A549 (cell line): ENCODE measurements around the gene FGGY. TPM values are rescaled to one million over a fixed set of nuclear protein-coding genes. Genes with fewer than 3 reads are reported as not detected.

Source experiments
- ATAC-seq, 2 experiments: fragments of 200-7000 bp in 1 of 2; fragments of >200 bp in 1 of 2; cut with Nextera tagmentation in 1 of 2; cut with Tn5 transposase in 1 of 2; 3 replicates each; pipeline versions ENCODE4 v1.8.0 to v1.9.1; 2018 to 2020; ENCODE audit warnings: mild to moderate bottlenecking in 1 of 2, moderate library complexity in 1 of 2
- CTCF ChIA-PET: fragments of 300-600 bp; sonication (Branson Sonifier 250); formaldehyde crosslinking; extraction: SDS; loops from one replicate; lab custom pipeline; 2021; ENCODE audit warnings: antibody characterized with exemption, inconsistent platforms; lab: Yijun Ruan, JAX
- POLR2A ChIA-PET: fragments of 350-600 bp; formaldehyde crosslinking; extraction: SDS; loops from one replicate; lab custom pipeline; 2021; ENCODE audit warnings: antibody characterized with exemption, inconsistent platforms; lab: Yijun Ruan, JAX
- DNase-seq, 2 experiments: peaks; one replicate each; pipeline versions ENCODE4 v3.0.0 to v3.0.0-alpha.2; 2011 to 2016; ENCODE audit warnings: low read depth in 1 of 2, low spot score in 1 of 2
- FAIRE-seq: peaks from 2 replicates; lab custom pipeline; 2011; peaks lifted over from hg19 to GRCh38; lab: Jason Lieb, UNC
- H3K27ac ChIP-seq, 2 experiments: fragments of >200 bp; sonication (Bioruptor Twin); formaldehyde crosslinking; 3 replicates each; pipeline ENCODE4 v1.5.1; 2016 to 2017
- H3K4me1 ChIP-seq: fragments of >200 bp; sonication (Bioruptor Twin); formaldehyde crosslinking; 3 replicates; pipeline ENCODE4 v1.6.1; 2016
- H3K4me2 ChIP-seq: fragments of >200 bp; sonication (Bioruptor Twin); formaldehyde crosslinking; 3 replicates; pipeline ENCODE4 v1.6.1; 2016
- H3K4me3 ChIP-seq: fragments of >200 bp; sonication (Bioruptor Twin); formaldehyde crosslinking; 3 replicates; pipeline ENCODE4 v1.5.1; 2016
- H3K9me3 ChIP-seq: fragments of >200 bp; sonication (Bioruptor Twin); formaldehyde crosslinking; 3 replicates; pipeline ENCODE4 v1.6.1; 2016
- CBX2 ChIP-seq: fragments of 200-600 bp; sonication (generic); IDR thresholded peaks from 2 replicates; pipeline ENCODE4 v1.6.1; 2016; ENCODE audit warnings: low read depth, mild to moderate bottlenecking, borderline replicate concordance
- CBX8 ChIP-seq: fragments of 200-600 bp; sonication (generic); IDR thresholded peaks from 2 replicates; pipeline ENCODE4 v1.6.1; 2016
- ESRRA ChIP-seq: fragments of 150-350 bp; IDR thresholded peaks from 2 replicates; pipeline ENCODE4 v1.6.1; 2014; ENCODE audit warnings: mild to moderate bottlenecking, low read length, borderline replicate concordance
- FOSL2 ChIP-seq, 2 experiments: fragments of 450-650 bp in 1 of 2; fragments of >200 bp in 1 of 2; sonication (Bioruptor Twin) in 1 of 2; formaldehyde crosslinking; IDR thresholded peaks; 2 replicates each; pipeline versions ENCODE4 v1.5.0 to v1.6.1; 2016 to 2020; ENCODE audit warnings: mild to moderate bottlenecking in 1 of 2, moderate library complexity in 1 of 2
- FOXS1 ChIP-seq: fragments of 250-450 bp; sonication (Bioruptor Pico); IDR thresholded peaks from 2 replicates; pipeline ENCODE4 v1.5.0; 2020; ENCODE audit warnings: mild to moderate bottlenecking, moderate library complexity
- GATA3 ChIP-seq: IDR thresholded peaks from 2 replicates; pipeline ENCODE4 v1.6.1; 2012; ENCODE audit warnings: borderline replicate concordance
- HOXB5 ChIP-seq: fragments of 250-450 bp; sonication (Bioruptor Pico); IDR thresholded peaks from 2 replicates; pipeline ENCODE4 v1.5.0; 2020; ENCODE audit warnings: mild to moderate bottlenecking, moderate library complexity
- MYC ChIP-seq: IDR thresholded peaks from 2 replicates; pipeline ENCODE4 v1.6.1; 2012; ENCODE audit warnings: mild to moderate bottlenecking, inconsistent platforms, low read length, improper control_type of control experiment, borderline replicate concordance
- NFE2L2 ChIP-seq: fragments of 150-350 bp; conservative IDR thresholded peaks from 2 replicates; pipeline ENCODE4 v1.6.1; 2014; ENCODE audit warnings: low read length
- NR3C1 ChIP-seq: fragments of >200 bp; sonication (Bioruptor Twin); formaldehyde crosslinking; IDR thresholded peaks from 3 replicates; pipeline ENCODE4 v1.6.1; 2017
- POLR2AphosphoS2 ChIP-seq: conservative IDR thresholded peaks from 2 replicates; pipeline ENCODE4 v1.6.1; 2012; ENCODE audit warnings: low read length, improper control_type of control experiment, inconsistent platforms
- RCOR1 ChIP-seq: fragments of 150-350 bp; IDR thresholded peaks from 2 replicates; pipeline ENCODE4 v1.6.1; 2014; ENCODE audit warnings: antibody characterized with exemption, low read length, low read depth
- RFX5 ChIP-seq: fragments of 450-650 bp; IDR thresholded peaks from 2 replicates; pipeline ENCODE4 v1.7.1; 2014; ENCODE audit warnings: antibody characterized with exemption, mild to moderate bottlenecking, moderate library complexity
- TFCP2L1 ChIP-seq: fragments of 250-450 bp; sonication (Bioruptor Pico); IDR thresholded peaks from 2 replicates; pipeline ENCODE4 v1.5.0; 2021; ENCODE audit warnings: mild to moderate bottlenecking
- TP53 ChIP-seq: fragments of 250-450 bp; sonication (Bioruptor Pico); IDR thresholded peaks from 2 replicates; pipeline ENCODE4 v1.5.0; 2021; ENCODE audit warnings: mild to moderate bottlenecking, moderate library complexity
- ZC3H11A ChIP-seq: fragments of 450-650 bp; IDR thresholded peaks from 2 replicates; pipeline ENCODE4 v1.6.1; 2014; ENCODE audit warnings: antibody characterized with exemption, mild to moderate bottlenecking
- ZNF302 ChIP-seq: fragments of 250-450 bp; sonication (Bioruptor Pico); IDR thresholded peaks from 2 replicates; pipeline ENCODE4 v1.9.0; 2021; ENCODE audit warnings: inconsistent platforms, mild to moderate bottlenecking, moderate library complexity
- ZSCAN20 ChIP-seq: fragments of 250-450 bp; sonication (Bioruptor Pico); IDR thresholded peaks from 2 replicates; pipeline ENCODE4 v1.8.0; 2022; ENCODE audit warnings: mild to moderate bottlenecking, moderate library complexity
- polyA plus RNA-seq, 4 experiments: library from polyadenylated mRNA; depleted of rRNA in 3 of 4; stranded (reverse); fragments of >200 nt; fragmentation: RNase III in 1 of 4; extraction: RNeasy Plus Mini Kit Qiagen cat#74134 plus additional on column Dnase treatment in 1 of 4; gene quantifications; 2 replicates in 3 of 4; 3 replicates in 1 of 4; pipeline ENCODE4 v1.2.3, GENCODE V29; 2011 to 2017
- TF ChIP-seq, protein P1 (sequence below): fragments of 250-450 bp; sonication (Bioruptor Pico); IDR thresholded peaks from 2 replicates; pipeline ENCODE4 v1.5.0; 2020; ENCODE audit warnings: low read depth, mild to moderate bottlenecking, moderate library complexity
- TF ChIP-seq, protein P2 (sequence below): fragments of 250-450 bp; sonication (Bioruptor Pico); IDR thresholded peaks from 2 replicates; pipeline ENCODE4 v1.5.0; 2021; ENCODE audit warnings: mild to moderate bottlenecking, moderate library complexity, borderline replicate concordance
- TF ChIP-seq, protein P3 (sequence below): IDR thresholded peaks from 2 replicates; pipeline ENCODE4 v1.6.1; 2012
- TF ChIP-seq, protein P4 (sequence below): fragments of >200 bp; sonication (Bioruptor Twin); formaldehyde crosslinking; IDR thresholded peaks from 2 replicates; pipeline ENCODE4 v1.6.1; 2016
- TF ChIP-seq, protein P5 (sequence below): fragments of 200-600 bp; sonication (generic); IDR thresholded peaks from 2 replicates; pipeline ENCODE4 v1.6.1; 2016; ENCODE audit warnings: antibody characterized with exemption, mild to moderate bottlenecking, moderate library complexity
- TF ChIP-seq, protein P6 (sequence below): fragments of 450-650 bp; IDR thresholded peaks from 2 replicates; pipeline ENCODE4 v1.6.1; 2014; ENCODE audit warnings: antibody characterized with exemption

Gene FGGY
- polyA plus RNA-seq, 2 of the 4 experiments (the other 2 are of a cell fraction), result 2.9 to 4.8 TPM

DNA sequence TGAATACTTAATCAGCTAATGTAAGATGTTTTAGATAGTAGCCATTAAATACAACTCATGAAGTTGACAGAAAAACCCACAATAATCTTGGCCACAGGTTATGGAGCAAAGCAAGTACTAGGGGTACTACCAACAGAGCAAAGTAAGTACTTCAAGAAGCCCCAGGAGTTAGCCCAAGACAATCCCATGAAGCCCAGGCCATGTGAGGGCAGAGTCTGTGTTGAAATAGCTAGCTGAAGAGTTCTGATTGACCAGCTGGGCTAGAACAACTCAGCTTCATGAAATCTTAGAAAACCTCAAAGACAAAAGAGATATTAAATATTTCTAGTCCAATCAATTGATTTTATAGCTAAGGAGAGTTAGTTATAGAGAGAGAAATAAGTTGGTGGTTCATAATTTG lies 304.9 kb downstream of the FGGY start:
- ATAC-seq (no peak), FAIRE-seq (no peak)
- Histone ChIP-seq H3K9me3 (no peaks in the 10 kb centered on the region), H3K4me2 (no peak overlapping the region), H3K4me1 (no peaks in the 10 kb centered on the region)
- CTCF ChIA-PET, result no interaction called here
- TF ChIP-seq POLR2AphosphoS2, result no peak
- TF ChIP-seq, protein P1, sequence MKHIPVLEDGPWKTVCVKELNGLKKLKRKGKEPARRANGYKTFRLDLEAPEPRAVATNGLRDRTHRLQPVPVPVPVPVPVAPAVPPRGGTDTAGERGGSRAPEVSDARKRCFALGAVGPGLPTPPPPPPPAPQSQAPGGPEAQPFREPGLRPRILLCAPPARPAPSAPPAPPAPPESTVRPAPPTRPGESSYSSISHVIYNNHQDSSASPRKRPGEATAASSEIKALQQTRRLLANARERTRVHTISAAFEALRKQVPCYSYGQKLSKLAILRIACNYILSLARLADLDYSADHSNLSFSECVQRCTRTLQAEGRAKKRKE, result no peak
- no peak for TF ChIP-seq NFE2L2
- no peak for TF ChIP-seq RCOR1
- no peak for TF ChIP-seq RFX5
- TF ChIP-seq, protein P2, sequence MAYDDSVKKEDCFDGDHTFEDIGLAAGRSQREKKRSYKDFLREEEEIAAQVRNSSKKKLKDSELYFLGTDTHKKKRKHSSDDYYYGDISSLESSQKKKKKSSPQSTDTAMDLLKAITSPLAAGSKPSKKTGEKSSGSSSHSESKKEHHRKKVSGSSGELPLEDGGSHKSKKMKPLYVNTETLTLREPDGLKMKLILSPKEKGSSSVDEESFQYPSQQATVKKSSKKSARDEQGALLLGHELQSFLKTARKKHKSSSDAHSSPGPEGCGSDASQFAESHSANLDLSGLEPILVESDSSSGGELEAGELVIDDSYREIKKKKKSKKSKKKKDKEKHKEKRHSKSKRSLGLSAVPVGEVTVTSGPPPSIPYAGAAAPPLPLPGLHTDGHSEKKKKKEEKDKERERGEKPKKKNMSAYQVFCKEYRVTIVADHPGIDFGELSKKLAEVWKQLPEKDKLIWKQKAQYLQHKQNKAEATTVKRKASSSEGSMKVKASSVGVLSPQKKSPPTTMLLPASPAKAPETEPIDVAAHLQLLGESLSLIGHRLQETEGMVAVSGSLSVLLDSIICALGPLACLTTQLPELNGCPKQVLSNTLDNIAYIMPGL (CRISPR knock-in tag), result no peak
- TF ChIP-seq, protein P3, sequence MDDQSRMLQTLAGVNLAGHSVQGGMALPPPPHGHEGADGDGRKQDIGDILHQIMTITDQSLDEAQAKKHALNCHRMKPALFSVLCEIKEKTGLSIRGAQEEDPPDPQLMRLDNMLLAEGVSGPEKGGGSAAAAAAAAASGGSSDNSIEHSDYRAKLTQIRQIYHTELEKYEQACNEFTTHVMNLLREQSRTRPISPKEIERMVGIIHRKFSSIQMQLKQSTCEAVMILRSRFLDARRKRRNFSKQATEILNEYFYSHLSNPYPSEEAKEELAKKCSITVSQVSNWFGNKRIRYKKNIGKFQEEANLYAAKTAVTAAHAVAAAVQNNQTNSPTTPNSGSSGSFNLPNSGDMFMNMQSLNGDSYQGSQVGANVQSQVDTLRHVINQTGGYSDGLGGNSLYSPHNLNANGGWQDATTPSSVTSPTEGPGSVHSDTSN, result no peak
- TF ChIP-seq FOXS1, result no peak
- TF ChIP-seq TFCP2L1 (CRISPR knock-in tag), result no peak
- TF ChIP-seq, protein P4, sequence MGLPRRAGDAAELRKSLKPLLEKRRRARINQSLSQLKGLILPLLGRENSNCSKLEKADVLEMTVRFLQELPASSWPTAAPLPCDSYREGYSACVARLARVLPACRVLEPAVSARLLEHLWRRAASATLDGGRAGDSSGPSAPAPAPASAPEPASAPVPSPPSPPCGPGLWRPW, result no peak
- TF ChIP-seq ZNF302 (CRISPR knock-in tag), result no peak
- TF ChIP-seq TP53 (CRISPR knock-in tag), result no peak
- TF ChIP-seq, protein P5, sequence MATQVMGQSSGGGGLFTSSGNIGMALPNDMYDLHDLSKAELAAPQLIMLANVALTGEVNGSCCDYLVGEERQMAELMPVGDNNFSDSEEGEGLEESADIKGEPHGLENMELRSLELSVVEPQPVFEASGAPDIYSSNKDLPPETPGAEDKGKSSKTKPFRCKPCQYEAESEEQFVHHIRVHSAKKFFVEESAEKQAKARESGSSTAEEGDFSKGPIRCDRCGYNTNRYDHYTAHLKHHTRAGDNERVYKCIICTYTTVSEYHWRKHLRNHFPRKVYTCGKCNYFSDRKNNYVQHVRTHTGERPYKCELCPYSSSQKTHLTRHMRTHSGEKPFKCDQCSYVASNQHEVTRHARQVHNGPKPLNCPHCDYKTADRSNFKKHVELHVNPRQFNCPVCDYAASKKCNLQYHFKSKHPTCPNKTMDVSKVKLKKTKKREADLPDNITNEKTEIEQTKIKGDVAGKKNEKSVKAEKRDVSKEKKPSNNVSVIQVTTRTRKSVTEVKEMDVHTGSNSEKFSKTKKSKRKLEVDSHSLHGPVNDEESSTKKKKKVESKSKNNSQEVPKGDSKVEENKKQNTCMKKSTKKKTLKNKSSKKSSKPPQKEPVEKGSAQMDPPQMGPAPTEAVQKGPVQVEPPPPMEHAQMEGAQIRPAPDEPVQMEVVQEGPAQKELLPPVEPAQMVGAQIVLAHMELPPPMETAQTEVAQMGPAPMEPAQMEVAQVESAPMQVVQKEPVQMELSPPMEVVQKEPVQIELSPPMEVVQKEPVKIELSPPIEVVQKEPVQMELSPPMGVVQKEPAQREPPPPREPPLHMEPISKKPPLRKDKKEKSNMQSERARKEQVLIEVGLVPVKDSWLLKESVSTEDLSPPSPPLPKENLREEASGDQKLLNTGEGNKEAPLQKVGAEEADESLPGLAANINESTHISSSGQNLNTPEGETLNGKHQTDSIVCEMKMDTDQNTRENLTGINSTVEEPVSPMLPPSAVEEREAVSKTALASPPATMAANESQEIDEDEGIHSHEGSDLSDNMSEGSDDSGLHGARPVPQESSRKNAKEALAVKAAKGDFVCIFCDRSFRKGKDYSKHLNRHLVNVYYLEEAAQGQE, result no peak
- no peak for TF ChIP-seq CBX2
- TF ChIP-seq ESRRA, result no peak
- TF ChIP-seq MYC, result no peak
- TF ChIP-seq ZC3H11A, result no peak
- no peak for TF ChIP-seq NR3C1
- TF ChIP-seq ZSCAN20 (CRISPR knock-in tag), result no peak
- TF ChIP-seq, all 56 proteins: peak for 0
- Histone ChIP-seq H3K27ac (no peak overlapping the region), H3K4me3 (no peak overlapping the region)
- POLR2A ChIA-PET, result no interaction called here
- no peak for DNase-seq

DNA sequence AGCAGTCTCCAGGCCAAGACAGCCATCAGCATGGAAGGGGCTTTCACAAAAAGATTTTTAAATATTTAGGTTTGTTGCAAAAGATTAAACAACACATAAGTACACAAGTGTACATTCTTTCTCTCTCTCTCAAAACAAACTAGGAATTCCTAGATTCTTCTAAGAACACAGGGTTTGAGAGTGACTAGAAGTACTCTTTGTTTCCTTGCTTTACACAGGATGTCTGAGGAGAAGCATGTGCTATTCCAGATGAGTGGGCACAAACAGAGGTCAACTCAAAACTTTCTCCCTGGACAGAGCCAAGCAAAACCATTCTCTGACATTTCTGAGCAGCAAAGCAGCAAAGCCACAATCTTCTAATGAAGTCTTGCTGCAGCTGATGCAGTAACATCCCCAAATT lies 307.3 kb downstream of the FGGY start:
- Histone ChIP-seq H3K4me2 (no peak overlapping the region), H3K27ac (no peak overlapping the region), H3K4me3 (no peak overlapping the region), H3K9me3 (no peaks in the 10 kb centered on the region), H3K4me1 (no peaks in the 10 kb centered on the region)
- FAIRE-seq (no peak), DNase-seq (no peak), ATAC-seq (no peak)
- ChIA-PET CTCF (no interaction called here), POLR2A (no interaction called here)
- TF ChIP-seq FOSL2 (IDR thresholded peaks at IDR 0.05) (no peak), FOSL2 (CRISPR knock-in tag; IDR thresholded peaks at IDR 0.05) (no peak), ESRRA (no peak), ZC3H11A (no peak), HOXB5 (CRISPR knock-in tag) (no peak), CBX8 (no peak), GATA3 (no peak)
- TF ChIP-seq, protein P6, sequence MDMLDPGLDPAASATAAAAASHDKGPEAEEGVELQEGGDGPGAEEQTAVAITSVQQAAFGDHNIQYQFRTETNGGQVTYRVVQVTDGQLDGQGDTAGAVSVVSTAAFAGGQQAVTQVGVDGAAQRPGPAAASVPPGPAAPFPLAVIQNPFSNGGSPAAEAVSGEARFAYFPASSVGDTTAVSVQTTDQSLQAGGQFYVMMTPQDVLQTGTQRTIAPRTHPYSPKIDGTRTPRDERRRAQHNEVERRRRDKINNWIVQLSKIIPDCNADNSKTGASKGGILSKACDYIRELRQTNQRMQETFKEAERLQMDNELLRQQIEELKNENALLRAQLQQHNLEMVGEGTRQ, result no peak
- TF ChIP-seq, protein P3, result no peak
- TF ChIP-seq, protein P5, result no peak
